HL-60 (cell line): ENCODE data around the gene CCAR1.

Source experiments
- POLR2AphosphoS5 ChIP-seq: IDR thresholded peaks from 2 replicates; pipeline ENCODE4 v1.6.1; 2012; ENCODE audit warnings: low read depth
- SPI1 ChIP-seq: IDR thresholded peaks from 2 replicates; pipeline ENCODE4 v1.6.1; 2012; ENCODE audit warnings: low read depth, mild to moderate bottlenecking, borderline replicate concordance
- TF ChIP-seq, protein P1 (sequence below): IDR thresholded peaks from one replicate; pipeline ENCODE4 v1.5.1; 2011; ENCODE audit warnings: low read length, control low read depth, inconsistent platforms; ENCODE audit not compliant: insufficient read depth
- TF ChIP-seq, protein P2 (sequence below): IDR thresholded peaks from 2 replicates; pipeline ENCODE4 v1.6.1; 2012; ENCODE audit warnings: low read depth; ENCODE audit not compliant: insufficient replicate concordance

DNA sequence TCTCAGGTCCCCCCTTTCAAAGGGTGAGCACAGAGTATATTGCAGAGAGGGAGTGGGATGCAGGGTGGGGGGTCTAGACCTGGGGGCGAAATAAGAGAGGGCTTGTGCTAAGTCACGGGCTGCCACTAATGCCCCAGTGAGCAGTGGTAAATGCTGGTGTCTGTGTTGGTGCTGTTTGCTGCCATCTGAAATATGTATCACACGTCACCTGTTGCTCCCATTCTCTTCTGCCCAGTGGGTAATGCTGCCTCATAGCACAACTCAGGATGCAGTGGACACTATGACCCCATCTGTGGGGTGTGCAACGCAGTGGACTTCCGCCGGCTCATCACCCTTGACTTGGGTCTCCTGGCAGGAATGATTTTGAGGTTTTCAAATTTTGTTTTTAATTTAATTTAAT, 108.9 kb downstream of the CCAR1 start:
- TF ChIP-seq, protein P1, sequence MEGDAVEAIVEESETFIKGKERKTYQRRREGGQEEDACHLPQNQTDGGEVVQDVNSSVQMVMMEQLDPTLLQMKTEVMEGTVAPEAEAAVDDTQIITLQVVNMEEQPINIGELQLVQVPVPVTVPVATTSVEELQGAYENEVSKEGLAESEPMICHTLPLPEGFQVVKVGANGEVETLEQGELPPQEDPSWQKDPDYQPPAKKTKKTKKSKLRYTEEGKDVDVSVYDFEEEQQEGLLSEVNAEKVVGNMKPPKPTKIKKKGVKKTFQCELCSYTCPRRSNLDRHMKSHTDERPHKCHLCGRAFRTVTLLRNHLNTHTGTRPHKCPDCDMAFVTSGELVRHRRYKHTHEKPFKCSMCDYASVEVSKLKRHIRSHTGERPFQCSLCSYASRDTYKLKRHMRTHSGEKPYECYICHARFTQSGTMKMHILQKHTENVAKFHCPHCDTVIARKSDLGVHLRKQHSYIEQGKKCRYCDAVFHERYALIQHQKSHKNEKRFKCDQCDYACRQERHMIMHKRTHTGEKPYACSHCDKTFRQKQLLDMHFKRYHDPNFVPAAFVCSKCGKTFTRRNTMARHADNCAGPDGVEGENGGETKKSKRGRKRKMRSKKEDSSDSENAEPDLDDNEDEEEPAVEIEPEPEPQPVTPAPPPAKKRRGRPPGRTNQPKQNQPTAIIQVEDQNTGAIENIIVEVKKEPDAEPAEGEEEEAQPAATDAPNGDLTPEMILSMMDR: no peak
- TF ChIP-seq SPI1 (no peak), POLR2AphosphoS5 (no peak)
- TF ChIP-seq, protein P2, sequence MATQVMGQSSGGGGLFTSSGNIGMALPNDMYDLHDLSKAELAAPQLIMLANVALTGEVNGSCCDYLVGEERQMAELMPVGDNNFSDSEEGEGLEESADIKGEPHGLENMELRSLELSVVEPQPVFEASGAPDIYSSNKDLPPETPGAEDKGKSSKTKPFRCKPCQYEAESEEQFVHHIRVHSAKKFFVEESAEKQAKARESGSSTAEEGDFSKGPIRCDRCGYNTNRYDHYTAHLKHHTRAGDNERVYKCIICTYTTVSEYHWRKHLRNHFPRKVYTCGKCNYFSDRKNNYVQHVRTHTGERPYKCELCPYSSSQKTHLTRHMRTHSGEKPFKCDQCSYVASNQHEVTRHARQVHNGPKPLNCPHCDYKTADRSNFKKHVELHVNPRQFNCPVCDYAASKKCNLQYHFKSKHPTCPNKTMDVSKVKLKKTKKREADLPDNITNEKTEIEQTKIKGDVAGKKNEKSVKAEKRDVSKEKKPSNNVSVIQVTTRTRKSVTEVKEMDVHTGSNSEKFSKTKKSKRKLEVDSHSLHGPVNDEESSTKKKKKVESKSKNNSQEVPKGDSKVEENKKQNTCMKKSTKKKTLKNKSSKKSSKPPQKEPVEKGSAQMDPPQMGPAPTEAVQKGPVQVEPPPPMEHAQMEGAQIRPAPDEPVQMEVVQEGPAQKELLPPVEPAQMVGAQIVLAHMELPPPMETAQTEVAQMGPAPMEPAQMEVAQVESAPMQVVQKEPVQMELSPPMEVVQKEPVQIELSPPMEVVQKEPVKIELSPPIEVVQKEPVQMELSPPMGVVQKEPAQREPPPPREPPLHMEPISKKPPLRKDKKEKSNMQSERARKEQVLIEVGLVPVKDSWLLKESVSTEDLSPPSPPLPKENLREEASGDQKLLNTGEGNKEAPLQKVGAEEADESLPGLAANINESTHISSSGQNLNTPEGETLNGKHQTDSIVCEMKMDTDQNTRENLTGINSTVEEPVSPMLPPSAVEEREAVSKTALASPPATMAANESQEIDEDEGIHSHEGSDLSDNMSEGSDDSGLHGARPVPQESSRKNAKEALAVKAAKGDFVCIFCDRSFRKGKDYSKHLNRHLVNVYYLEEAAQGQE: no peak
